Smooth muscle cell (in vitro differentiated cells): Measurements from ENCODE around the gene EMP1. TPM values are rescaled to one million over a fixed set of nuclear protein-coding genes. Genes with fewer than 3 reads are reported as not detected.

Experiments used
- DNase-seq: peaks from one replicate; lab custom pipeline; 2025; ENCODE audit not compliant: unreplicated experiment; lab: John Stamatoyannopoulos, UW
- H2AFZ ChIP-seq: fragments of 200-600 bp; sonication (generic); 2 replicates; pipeline ENCODE4 v1.6.0; 2016; ENCODE audit warnings: antibody characterized with exemption, low read depth, mild to moderate bottlenecking
- H3F3A ChIP-seq: fragments of 200-600 bp; sonication (generic); 2 replicates; pipeline ENCODE4 v1.6.0; 2017; ENCODE audit warnings: antibody characterized with exemption, low read depth
- H3K27ac ChIP-seq: fragments of 200-600 bp; sonication (generic); 2 replicates; pipeline ENCODE4 v1.5.1; 2016; ENCODE audit warnings: low read depth, mild to moderate bottlenecking
- H3K27me3 ChIP-seq: fragments of 200-600 bp; sonication (generic); 2 replicates; pipeline ENCODE4 v1.6.1; 2016; ENCODE audit warnings: low read depth, mild to moderate bottlenecking
- H3K36me3 ChIP-seq: fragments of 200-600 bp; sonication (generic); 2 replicates; pipeline ENCODE4 v1.5.1; 2016; ENCODE audit warnings: low read depth
- H3K4me1 ChIP-seq: fragments of 200-600 bp; sonication (generic); 2 replicates; pipeline ENCODE4 v1.5.1; 2016; ENCODE audit warnings: low read depth
- H3K4me2 ChIP-seq: fragments of 200-600 bp; sonication (generic); 2 replicates; pipeline ENCODE4 v1.6.0; 2016; ENCODE audit warnings: mild to moderate bottlenecking
- H3K4me3 ChIP-seq: fragments of 200-600 bp; sonication (generic); 2 replicates; pipeline ENCODE4 v1.5.1; 2016; ENCODE audit warnings: mild to moderate bottlenecking
- H3K79me2 ChIP-seq: fragments of 200-600 bp; sonication (generic); 2 replicates; pipeline ENCODE4 v1.6.0; 2016; ENCODE audit warnings: low read depth, mild to moderate bottlenecking
- H3K9ac ChIP-seq: fragments of 200-600 bp; sonication (generic); 2 replicates; pipeline ENCODE4 v1.6.0; 2016; ENCODE audit warnings: low read depth
- H3K9me3 ChIP-seq: fragments of 200-600 bp; sonication (generic); replicated peaks from 2 replicates; pipeline ENCODE4 v1.5.1; 2016; ENCODE audit warnings: low read depth
- H4K20me1 ChIP-seq: fragments of 200-600 bp; sonication (generic); 2 replicates; pipeline ENCODE4 v1.6.0; 2016; ENCODE audit warnings: low read depth
- WGBS: methylation state at CpG from one replicate; pipeline ENCODE4 v1.1.7; 2016; ENCODE audit warnings: low lambda C conversion rate; 5-methylcytosine and 5-hydroxymethylcytosine counted together
- polyA plus RNA-seq: library from polyadenylated mRNA; unstranded; fragments of >200 nt; fragmentation: Nextera tagmentation; extraction: Ambion mirVana; gene quantifications from 2 replicates; pipeline ENCODE4 v1.2.1, GENCODE V29; 2016
- total RNA-seq: library from RNA; depleted of rRNA; stranded (reverse); fragments of >200 nt; gene quantifications from 2 replicates; pipeline ENCODE4 v1.2.3, GENCODE V29; 2014
- TF ChIP-seq, protein P1 (sequence below): fragments of 200-600 bp; sonication (generic); IDR thresholded peaks from 2 replicates; pipeline ENCODE4 v1.5.1; 2017; ENCODE audit warnings: borderline replicate concordance, mild to moderate bottlenecking, antibody characterized with exemption; ENCODE audit not compliant: insufficient read depth, poor library complexity, severe bottlenecking

EMP1 gene
- total and polyA plus RNA-seq, 2 experiments from 2014 or later: 13.2 to 52.0 TPM

DNA sequence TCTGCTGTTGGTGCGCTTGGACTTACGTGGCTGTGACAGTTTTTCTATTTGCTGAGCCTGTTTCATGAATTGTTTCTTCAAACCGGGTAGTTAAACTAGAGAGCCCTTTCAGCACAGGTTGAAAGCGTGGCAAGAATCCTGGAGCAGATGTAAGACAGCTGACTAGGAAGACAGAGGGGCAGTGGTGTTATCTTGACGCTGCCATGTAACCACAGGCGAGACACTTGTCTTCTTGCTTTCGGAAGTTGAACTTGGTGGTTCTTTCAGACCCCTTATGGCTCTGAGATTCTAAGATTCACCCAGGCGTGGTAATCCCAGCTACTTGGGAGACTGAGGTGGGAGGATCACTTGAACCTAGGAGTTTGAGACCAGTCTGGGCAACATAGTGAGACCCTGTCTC lies 4.3 kb downstream of the EMP1 start:
- H3K4me2 ChIP-seq: no peak overlapping the region
- no peak for DNase-seq

DNA sequence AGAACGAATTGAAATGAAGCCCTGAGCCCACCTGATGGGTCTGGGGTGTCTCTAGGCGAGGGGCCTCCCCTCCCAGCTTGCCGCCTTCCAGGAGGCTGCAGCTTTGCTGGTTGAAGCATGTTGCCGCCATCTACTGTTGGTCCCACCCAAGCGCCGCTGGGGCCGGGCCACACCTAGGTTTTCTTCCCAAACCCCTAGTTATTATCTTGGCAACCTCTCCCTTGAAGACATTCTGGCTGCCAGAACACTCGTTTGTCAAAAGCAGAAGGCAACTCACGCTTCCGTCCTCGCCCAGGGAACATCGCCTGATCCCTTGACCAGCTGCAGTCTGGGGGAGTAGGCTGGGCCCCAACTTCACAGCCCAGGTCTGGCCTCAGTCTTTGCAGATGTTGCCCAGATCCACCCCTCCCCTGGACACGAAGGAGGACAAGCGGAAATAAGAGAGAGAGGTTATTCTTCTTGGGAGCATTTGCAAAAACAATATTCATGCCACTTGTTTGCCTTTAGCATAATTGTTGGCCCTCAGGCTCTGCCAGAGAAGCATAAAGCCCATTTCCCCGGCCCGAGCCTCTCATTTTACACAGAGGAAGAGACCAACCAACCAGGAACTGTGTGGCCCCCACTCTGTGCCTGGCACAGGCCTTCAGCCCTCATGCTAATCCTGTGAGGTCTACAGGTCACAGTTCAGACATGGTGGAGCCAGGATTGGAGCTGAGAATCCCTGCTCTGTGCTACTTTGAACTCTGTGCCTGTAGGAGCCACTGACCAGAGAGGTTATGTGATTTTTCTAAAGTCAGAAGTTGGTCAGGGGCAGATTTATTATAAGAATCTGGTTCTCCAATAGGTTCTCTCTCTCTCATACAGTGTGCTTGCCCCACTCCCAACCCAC lies 6.8 kb downstream of the EMP1 start:
- H3K4me1 ChIP-seq: peaks cover 28% of the 10 kb centered on the region
- no peaks in the 10 kb centered on the region for H3K27me3 ChIP-seq
- H3K36me3 ChIP-seq: no peaks in the 10 kb centered on the region
- peaks cover 7% of the 10 kb centered on the region for H3F3A ChIP-seq
- TF ChIP-seq, protein P1, sequence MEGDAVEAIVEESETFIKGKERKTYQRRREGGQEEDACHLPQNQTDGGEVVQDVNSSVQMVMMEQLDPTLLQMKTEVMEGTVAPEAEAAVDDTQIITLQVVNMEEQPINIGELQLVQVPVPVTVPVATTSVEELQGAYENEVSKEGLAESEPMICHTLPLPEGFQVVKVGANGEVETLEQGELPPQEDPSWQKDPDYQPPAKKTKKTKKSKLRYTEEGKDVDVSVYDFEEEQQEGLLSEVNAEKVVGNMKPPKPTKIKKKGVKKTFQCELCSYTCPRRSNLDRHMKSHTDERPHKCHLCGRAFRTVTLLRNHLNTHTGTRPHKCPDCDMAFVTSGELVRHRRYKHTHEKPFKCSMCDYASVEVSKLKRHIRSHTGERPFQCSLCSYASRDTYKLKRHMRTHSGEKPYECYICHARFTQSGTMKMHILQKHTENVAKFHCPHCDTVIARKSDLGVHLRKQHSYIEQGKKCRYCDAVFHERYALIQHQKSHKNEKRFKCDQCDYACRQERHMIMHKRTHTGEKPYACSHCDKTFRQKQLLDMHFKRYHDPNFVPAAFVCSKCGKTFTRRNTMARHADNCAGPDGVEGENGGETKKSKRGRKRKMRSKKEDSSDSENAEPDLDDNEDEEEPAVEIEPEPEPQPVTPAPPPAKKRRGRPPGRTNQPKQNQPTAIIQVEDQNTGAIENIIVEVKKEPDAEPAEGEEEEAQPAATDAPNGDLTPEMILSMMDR: no peak
- no peak for DNase-seq
- H3K4me2 ChIP-seq: no peak overlapping the region
- H3K27ac ChIP-seq: no peak overlapping the region
- peaks cover 4% of the 10 kb centered on the region for H3K79me2 ChIP-seq
- H3K4me3 ChIP-seq: no peak overlapping the region
- 75% methylated on average over 16 of the region's 16 CpGs for WGBS
- no peak overlapping the region for H2AFZ ChIP-seq
- no peaks in the 10 kb centered on the region for H4K20me1 ChIP-seq
- no peaks in the 10 kb centered on the region for H3K9me3 ChIP-seq
- no peak overlapping the region for H3K9ac ChIP-seq

More for the DNA sequence above, 4.3 kb downstream of the EMP1 start:
- Histone ChIP-seq H3K9ac (no peak overlapping the region), H3K79me2 (peaks cover 9% of the 10 kb centered on the region), H3K4me1 (peaks cover 34% of the 10 kb centered on the region), H3K27ac (no peak overlapping the region), H4K20me1 (no peaks in the 10 kb centered on the region), H3F3A (peaks cover 7% of the 10 kb centered on the region), H3K27me3 (no peaks in the 10 kb centered on the region), H3K4me3 (no peak overlapping the region), H2AFZ (no peak overlapping the region), H3K36me3 (no peaks in the 10 kb centered on the region), H3K9me3 (no peaks in the 10 kb centered on the region)
- 92% methylated on average over 8 of the region's 8 CpGs for WGBS
- TF ChIP-seq, protein P1: no peak

DNA sequence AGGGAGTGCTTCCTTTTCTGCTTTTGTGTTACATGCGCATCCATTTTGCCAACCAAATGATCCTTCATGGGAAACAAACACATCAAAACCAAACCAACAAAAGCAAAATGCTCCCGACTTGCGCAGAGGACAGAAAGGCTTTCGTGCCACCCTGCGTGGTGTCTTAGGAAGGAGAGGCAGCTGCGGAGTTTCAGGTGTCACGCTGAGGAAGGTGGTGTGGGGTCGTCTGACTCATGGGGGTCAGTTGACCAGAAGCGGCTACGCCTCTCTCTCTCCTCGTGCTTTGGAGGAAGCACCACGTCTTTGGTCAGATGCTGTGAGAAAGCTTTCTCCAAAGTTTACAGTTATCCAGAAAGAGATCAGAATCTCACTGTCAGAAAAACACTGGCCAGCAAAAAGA lies 7.9 kb downstream of the EMP1 start:
- Histone ChIP-seq H3K4me2 (peak overlapping the region; percentile 56), H3K4me3 (no peak overlapping the region), H3K4me1 (peaks cover 28% of the 10 kb centered on the region), H3F3A (peaks cover 7% of the 10 kb centered on the region), H3K79me2 (peaks cover 3% of the 10 kb centered on the region), H3K27me3 (no peaks in the 10 kb centered on the region), H3K27ac (peak overlapping the region; percentile 93), H2AFZ (peak overlapping the region; percentile 22), H3K9me3 (no peaks in the 10 kb centered on the region), H3K36me3 (no peaks in the 10 kb centered on the region), H3K9ac (peak overlapping the region; percentile 24), H4K20me1 (no peaks in the 10 kb centered on the region)
- TF ChIP-seq, protein P1: no peak
- no peak for DNase-seq
- 42% methylated on average over 12 of the region's 12 CpGs for WGBS
